Suprapubic skin (tissue), 3 donors: ENCODE measurements around the gene PORCN.

Source experiments
- POLR2A ChIP-seq, 2 donors: fragments of 450-650 bp; IDR thresholded peaks; one replicate each; pipeline ENCODE4 v1.6.1; 2017; ENCODE audit warnings: antibody characterized with exemption in 2 of 2, mild to moderate bottlenecking in 2 of 2, moderate library complexity in 2 of 2
- TF ChIP-seq, protein P1 (sequence below), 2 donors: fragments of 200-600 bp in 1 of 2; fragments of 450-650 bp in 1 of 2; sonication (generic) in 1 of 2; IDR thresholded peaks; one replicate each; pipeline ENCODE4 v1.5.1; 2016 to 2019; ENCODE audit warnings: antibody characterized with exemption in 2 of 2, mild to moderate bottlenecking in 1 of 2, moderate library complexity in 1 of 2

- TF ChIP-seq, protein P1, sequence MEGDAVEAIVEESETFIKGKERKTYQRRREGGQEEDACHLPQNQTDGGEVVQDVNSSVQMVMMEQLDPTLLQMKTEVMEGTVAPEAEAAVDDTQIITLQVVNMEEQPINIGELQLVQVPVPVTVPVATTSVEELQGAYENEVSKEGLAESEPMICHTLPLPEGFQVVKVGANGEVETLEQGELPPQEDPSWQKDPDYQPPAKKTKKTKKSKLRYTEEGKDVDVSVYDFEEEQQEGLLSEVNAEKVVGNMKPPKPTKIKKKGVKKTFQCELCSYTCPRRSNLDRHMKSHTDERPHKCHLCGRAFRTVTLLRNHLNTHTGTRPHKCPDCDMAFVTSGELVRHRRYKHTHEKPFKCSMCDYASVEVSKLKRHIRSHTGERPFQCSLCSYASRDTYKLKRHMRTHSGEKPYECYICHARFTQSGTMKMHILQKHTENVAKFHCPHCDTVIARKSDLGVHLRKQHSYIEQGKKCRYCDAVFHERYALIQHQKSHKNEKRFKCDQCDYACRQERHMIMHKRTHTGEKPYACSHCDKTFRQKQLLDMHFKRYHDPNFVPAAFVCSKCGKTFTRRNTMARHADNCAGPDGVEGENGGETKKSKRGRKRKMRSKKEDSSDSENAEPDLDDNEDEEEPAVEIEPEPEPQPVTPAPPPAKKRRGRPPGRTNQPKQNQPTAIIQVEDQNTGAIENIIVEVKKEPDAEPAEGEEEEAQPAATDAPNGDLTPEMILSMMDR (IDR thresholded peaks at IDR 0.05): no peak
- TF ChIP-seq POLR2A (IDR thresholded peaks at IDR 0.05): no peak
Measured at GRCh38 chrX:48509619-48510018, 827 bp downstream of the PORCN start.
